Effector memory CD4-positive, alpha-beta T cell (primary cell): ENCODE data around the gene RBL1.

Experiments
- DNase-seq, 3 donors: peaks; one replicate each; pipeline ENCODE4 v3.0.0-alpha.2; 2020
- H3K27ac ChIP-seq: 2 replicates; pipeline ENCODE4 v1.7.0; 2013; ENCODE audit warnings: mild to moderate bottlenecking, low read length, moderate library complexity; ENCODE audit not compliant: insufficient read depth, poor library complexity, severe bottlenecking
- H3K27me3 ChIP-seq: replicated peaks from 2 replicates; pipeline ENCODE4 v1.7.0; 2013; ENCODE audit warnings: mild to moderate bottlenecking, low read length; ENCODE audit not compliant: insufficient read depth, control insufficient read depth, poor library complexity, severe bottlenecking
- H3K36me3 ChIP-seq: 2 replicates; pipeline ENCODE4 v1.7.0; 2013; ENCODE audit warnings: mild to moderate bottlenecking, low read length, moderate library complexity; ENCODE audit not compliant: control insufficient read depth, insufficient read depth
- H3K4me1 ChIP-seq: 2 replicates; pipeline ENCODE4 v1.7.0; 2013; ENCODE audit warnings: low read length, mild to moderate bottlenecking; ENCODE audit not compliant: control insufficient read depth, insufficient read depth, poor library complexity, severe bottlenecking
- H3K4me3 ChIP-seq: 2 replicates; pipeline ENCODE4 v1.7.0; 2013; ENCODE audit warnings: low read length, low read depth, mild to moderate bottlenecking; ENCODE audit not compliant: insufficient read depth, poor library complexity, severe bottlenecking
- H3K9me3 ChIP-seq: 2 replicates; pipeline ENCODE4 v1.7.0; 2013; ENCODE audit warnings: mild to moderate bottlenecking, low read length, moderate library complexity; ENCODE audit not compliant: control insufficient read depth

The RBL1 gene

GRCh38 chr20:37119356-37120036 lies 23.7 kb upstream of the RBL1 start:
- H3K4me3 ChIP-seq = no peak overlapping the region
- no peaks in the 10 kb centered on the region for H3K9me3 ChIP-seq
- no peak overlapping the region for H3K27ac ChIP-seq
- H3K36me3 ChIP-seq = no peaks in the 10 kb centered on the region
- no peaks in the 10 kb centered on the region for H3K4me1 ChIP-seq
- no peaks in the 10 kb centered on the region for H3K27me3 ChIP-seq
- no peak for DNase-seq

DNA sequence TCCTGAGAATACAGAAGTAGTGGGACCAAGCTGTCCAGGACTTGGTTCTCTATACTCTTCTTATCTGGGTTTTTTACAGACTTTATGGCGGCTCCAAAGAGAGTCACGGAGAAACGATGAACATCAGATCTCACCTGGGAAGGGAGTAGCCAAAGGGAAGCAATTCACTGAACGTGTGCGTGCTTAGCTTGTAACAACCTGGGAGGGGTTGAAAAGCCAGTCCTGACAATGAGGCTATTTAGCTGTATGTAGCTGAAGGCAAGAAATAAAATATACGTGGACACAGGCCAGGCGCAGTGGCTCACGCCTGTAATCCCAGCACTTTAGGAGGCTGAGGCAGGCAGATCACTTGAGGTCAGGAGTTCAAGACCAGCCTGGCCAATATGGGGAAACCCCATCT lies 18.2 kb upstream of the RBL1 start:
- H3K27me3 ChIP-seq = no peaks in the 10 kb centered on the region
- DNase-seq = no peak
- no peak overlapping the region for H3K4me3 ChIP-seq
- no peaks in the 10 kb centered on the region for H3K4me1 ChIP-seq
- no peaks in the 10 kb centered on the region for H3K9me3 ChIP-seq
- no peaks in the 10 kb centered on the region for H3K36me3 ChIP-seq
- H3K27ac ChIP-seq = no peak overlapping the region

GRCh38 chr20:37111926-37112455 lies 16.2 kb upstream of the RBL1 start:
- Histone ChIP-seq H3K4me3 (no peak overlapping the region), H3K27ac (no peak overlapping the region), H3K4me1 (no peaks in the 10 kb centered on the region), H3K36me3 (no peaks in the 10 kb centered on the region), H3K9me3 (no peaks in the 10 kb centered on the region), H3K27me3 (no peaks in the 10 kb centered on the region)
- DNase-seq = no peak

- no peaks in the 10 kb centered on the region for H3K36me3 ChIP-seq
These were observed 12.9 kb upstream of the RBL1 start for GRCh38 chr20:37108676-37109075.

GRCh38 chr20:37102571-37102970 lies 6.8 kb upstream of the RBL1 start:
- no peak overlapping the region for H3K4me3 ChIP-seq
- DNase-seq = no peak

More at GRCh38 chr20:37108676-37109075, 12.9 kb upstream of the RBL1 start:
- no peaks in the 10 kb centered on the region for H3K9me3 ChIP-seq
- H3K4me1 ChIP-seq = no peaks in the 10 kb centered on the region
- H3K27me3 ChIP-seq = no peaks in the 10 kb centered on the region
- no peak overlapping the region for H3K27ac ChIP-seq
- no peak overlapping the region for H3K4me3 ChIP-seq
- no peak for DNase-seq

DNA sequence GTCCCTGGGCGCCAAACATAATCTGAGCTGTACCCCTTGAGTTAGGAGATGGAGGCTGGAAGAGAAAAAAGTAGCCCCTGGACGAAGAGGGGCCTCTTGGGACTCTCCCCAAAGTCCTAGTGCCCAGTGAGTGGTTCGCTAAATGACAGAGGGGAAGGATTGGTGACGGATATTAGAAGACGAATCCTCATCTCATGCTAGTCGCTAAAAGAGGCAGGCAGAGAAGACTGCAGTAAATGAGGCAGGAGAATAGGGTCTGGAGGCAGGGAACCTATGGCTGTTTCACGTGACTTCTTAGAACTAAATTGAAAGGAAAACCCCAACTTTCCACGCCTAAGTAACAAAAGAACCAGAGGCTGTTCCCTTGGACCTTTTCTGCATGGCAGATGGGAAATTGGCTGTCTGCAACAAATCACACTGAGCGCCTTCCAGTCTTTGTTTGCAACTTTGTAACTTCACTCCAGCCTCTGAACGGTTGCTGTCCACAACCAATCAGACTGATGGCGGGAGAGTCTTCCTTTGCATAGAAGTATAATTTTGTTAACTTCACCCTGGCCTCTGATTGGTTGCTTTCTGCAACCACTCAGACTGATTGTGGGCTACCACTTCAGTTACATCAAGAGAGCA lies 731 bp upstream of the RBL1 start:
- H3K4me1 ChIP-seq = peaks cover 6% of the 10 kb centered on the region
- peak overlapping the region; percentile 80 for H3K27ac ChIP-seq
- H3K27me3 ChIP-seq = no peaks in the 10 kb centered on the region
- DNase-seq = no peak
- H3K9me3 ChIP-seq = no peaks in the 10 kb centered on the region
- H3K36me3 ChIP-seq = peaks cover under 1% of the 10 kb centered on the region
- peak overlapping the region; percentile 53 for H3K4me3 ChIP-seq

More at GRCh38 chr20:37102571-37102970, 6.8 kb upstream of the RBL1 start:
- Histone ChIP-seq H3K36me3 (no peaks in the 10 kb centered on the region), H3K4me1 (no peaks in the 10 kb centered on the region), H3K27ac (no peak overlapping the region), H3K9me3 (no peaks in the 10 kb centered on the region), H3K27me3 (no peaks in the 10 kb centered on the region)

- Histone ChIP-seq H3K36me3 (peaks cover 9% of the 10 kb centered on the region), H3K4me3 (peak overlapping the region; percentile 53), H3K27ac (peak overlapping the region; percentile 80), H3K27me3 (no peaks in the 10 kb centered on the region), H3K4me1 (peaks cover 6% of the 10 kb centered on the region), H3K9me3 (no peaks in the 10 kb centered on the region)
- peak; percentile 8 to 47 (median 34) for DNase-seq
These were observed 644 bp downstream of the RBL1 start for GRCh38 chr20:37095108-37095598.

DNA sequence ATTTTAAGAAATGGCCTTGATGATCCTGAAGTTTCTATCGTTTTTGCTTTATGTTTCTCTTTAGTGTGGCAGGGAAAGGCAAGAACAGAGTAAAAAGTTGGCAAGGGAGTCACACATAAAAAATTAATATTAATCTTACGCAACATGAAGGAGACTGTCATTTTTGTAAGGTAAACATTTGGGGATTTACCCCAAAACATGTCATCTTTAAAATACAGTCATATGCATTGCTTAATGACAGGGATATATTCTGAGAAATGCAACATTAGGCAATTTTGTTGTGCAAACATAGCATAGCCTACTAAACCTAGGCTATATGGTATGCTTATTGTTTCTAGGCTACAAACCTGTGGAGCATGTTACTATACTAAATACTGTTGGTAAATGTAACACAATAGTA lies 5.4 kb downstream of the RBL1 start:
- DNase-seq = no peak
- Histone ChIP-seq H3K4me3 (no peak overlapping the region), H3K36me3 (peaks cover 18% of the 10 kb centered on the region), H3K4me1 (no peaks in the 10 kb centered on the region), H3K27ac (no peak overlapping the region), H3K27me3 (no peaks in the 10 kb centered on the region), H3K9me3 (no peaks in the 10 kb centered on the region)

DNA sequence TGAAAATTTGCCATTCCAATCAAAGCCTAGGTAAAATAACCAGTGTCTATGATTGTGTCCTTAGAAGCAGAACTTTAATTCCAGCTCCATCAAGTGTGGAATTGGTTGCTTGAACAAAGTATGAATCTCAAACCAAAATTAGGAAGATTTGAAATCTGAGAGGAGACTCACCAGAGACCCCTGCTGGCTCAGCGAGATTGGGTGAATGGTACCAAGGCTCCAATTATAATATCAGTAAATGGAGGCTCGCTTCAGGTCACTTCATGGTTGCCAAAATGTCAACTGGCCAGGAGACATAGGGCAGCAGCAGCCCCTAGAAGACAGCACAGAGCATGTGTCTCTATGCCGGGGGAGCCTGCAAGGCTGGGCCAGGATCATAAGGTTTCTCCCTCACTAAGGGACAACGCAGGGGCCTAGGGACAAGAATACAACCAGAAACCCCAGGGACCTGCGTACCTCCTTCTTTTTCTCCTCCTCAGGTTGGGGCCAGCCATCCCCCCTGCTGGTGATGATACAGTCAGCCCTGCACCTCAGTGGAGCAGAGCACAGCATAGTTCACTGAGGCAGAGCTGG lies 14.0 kb downstream of the RBL1 start:
- no peaks in the 10 kb centered on the region for H3K9me3 ChIP-seq
- peak in 2 of 3 donors; percentile 6 to 23 for DNase-seq
- H3K27me3 ChIP-seq = no peaks in the 10 kb centered on the region
- no peak overlapping the region for H3K4me3 ChIP-seq
- H3K4me1 ChIP-seq = peaks cover 3% of the 10 kb centered on the region
- H3K27ac ChIP-seq = no peak overlapping the region
- peaks cover 3% of the 10 kb centered on the region for H3K36me3 ChIP-seq

- Histone ChIP-seq H3K36me3 (no peaks in the 10 kb centered on the region), H3K27me3 (no peaks in the 10 kb centered on the region), H3K4me1 (peaks cover 3% of the 10 kb centered on the region), H3K9me3 (no peaks in the 10 kb centered on the region), H3K27ac (no peak overlapping the region), H3K4me3 (no peak overlapping the region)
- no peak for DNase-seq
These were observed 18.8 kb downstream of the RBL1 start for GRCh38 chr20:37077009-37077408.
